ENCODE data around the gene CA5A. TPM values are rescaled to one million over a fixed set of nuclear protein-coding genes. Genes with fewer than 3 reads are reported as not detected.
A peak's percentile ranks its signal among the peaks of the same experiment; 100 is the strongest.

The CA5A gene
- total and polyA plus RNA-seq, 2 of the 13 experiments (the other 11 are each of a cell fraction or from before 2014, with no cell fraction given), result 66.8 to 106 TPM

DNA sequence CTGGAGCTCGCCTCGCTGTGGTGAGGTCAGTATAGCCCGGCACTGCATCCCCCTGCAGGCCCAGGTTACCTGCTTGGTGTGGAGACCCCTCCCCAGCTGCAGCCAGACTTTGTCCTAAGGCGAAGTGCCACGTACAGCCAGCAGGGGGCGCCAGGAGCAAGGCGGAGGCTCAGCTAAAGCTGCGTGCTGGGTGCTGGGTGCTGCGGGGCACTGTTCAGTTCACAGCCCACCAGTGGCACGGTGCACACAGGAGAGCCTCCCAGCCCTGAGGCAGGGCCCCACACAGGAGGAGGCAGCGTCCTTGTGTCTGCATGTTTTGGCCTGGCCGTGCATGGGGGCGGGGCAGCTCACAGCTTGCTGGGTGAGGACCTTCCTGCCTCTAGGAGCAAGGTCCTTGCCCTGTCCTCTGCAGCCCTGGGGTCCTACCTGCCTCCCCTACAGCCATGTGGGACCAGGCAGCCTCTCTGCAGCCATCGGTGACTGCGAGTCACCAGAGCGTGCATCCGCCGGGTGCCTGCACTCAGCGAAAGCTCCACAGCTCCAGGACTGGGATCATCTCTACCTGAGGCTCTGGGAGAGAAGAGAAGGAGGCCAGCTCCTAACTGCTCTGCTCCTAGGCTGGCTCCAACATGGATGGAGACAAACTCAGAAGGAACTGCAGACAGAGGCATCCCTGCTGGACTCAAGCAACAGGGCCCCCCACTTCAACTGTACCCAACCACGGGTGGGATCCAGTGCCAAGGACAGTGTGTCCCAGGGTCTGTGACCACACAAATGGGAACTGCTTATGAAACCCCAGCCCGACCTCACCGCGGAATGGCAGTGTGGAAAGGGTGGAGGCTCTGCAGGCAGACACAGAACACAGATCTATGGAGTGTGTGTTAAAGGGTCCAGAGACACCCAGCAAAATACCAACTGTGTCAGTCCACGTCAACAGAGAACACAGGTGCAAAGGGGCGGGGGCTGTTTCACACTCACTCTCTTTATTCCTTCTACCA, 86.0 kb downstream of the CA5A start (continued):
- peak; percentile 37; the same call in 1 of the 2 replicates for TF ChIP-seq ARHGAP35 (CRISPR knock-in tag; IDR thresholded peaks at IDR 0.05; ENCODE audit: borderline replicate concordance)
- peak; percentile 98 for TF ChIP-seq ZNF280D (CRISPR knock-in tag; IDR thresholded peaks at IDR 0.05)
- no peak for TF ChIP-seq ZNF260 (CRISPR knock-in tag; IDR thresholded peaks at IDR 0.05; ENCODE audit: borderline replicate concordance, low read depth)
- no peak for TF ChIP-seq ZNF703 (CRISPR knock-in tag; IDR thresholded peaks at IDR 0.05; ENCODE audit: borderline replicate concordance)
- no peak for TF ChIP-seq ZNF597 (CRISPR knock-in tag; IDR thresholded peaks at IDR 0.05)
- peak; percentile 75 for TF ChIP-seq XRCC5 (optimal IDR thresholded peaks at IDR 0.05; ENCODE audit: low read length)
- peak; percentile 85 for TF ChIP-seq ZNF547 (CRISPR knock-in tag; IDR thresholded peaks at IDR 0.05)
- TF ChIP-seq BRD4 (CRISPR knock-in tag; IDR thresholded peaks at IDR 0.05), result peak; percentile 94
- TF ChIP-seq ISL2 (CRISPR knock-in tag; IDR thresholded peaks at IDR 0.05), result no peak; the same call in 1 of the 2 replicates
- TF ChIP-seq NCOA1 (CRISPR knock-in tag; IDR thresholded peaks at IDR 0.05), result peak; percentile 90
- peak; percentile 17; the same call in 1 of the 2 replicates for TF ChIP-seq NR1H2 (CRISPR knock-in tag; IDR thresholded peaks at IDR 0.05; ENCODE audit: borderline replicate concordance, low read depth)
- TF ChIP-seq ZNF781 (CRISPR knock-in tag; IDR thresholded peaks at IDR 0.05; ENCODE audit: borderline replicate concordance, not compliant biosample characterization), result peak; percentile 48
- TF ChIP-seq ZNF124 (CRISPR knock-in tag; IDR thresholded peaks at IDR 0.05), result peak; percentile 81
- peak; percentile 57; the same call in 1 of the 2 replicates for TF ChIP-seq ZNF510 (CRISPR knock-in tag; IDR thresholded peaks at IDR 0.05; ENCODE audit: low read depth)
- peak; percentile 100 for TF ChIP-seq ZNF451 (CRISPR knock-in tag; IDR thresholded peaks at IDR 0.05)
- TF ChIP-seq GABPA (IDR thresholded peaks at IDR 0.05; ENCODE audit: low read depth, low read length), result no peak
- peak; percentile 17; the same call in 1 of the 2 replicates for TF ChIP-seq GABPA (CRISPR knock-in tag; IDR thresholded peaks at IDR 0.05; ENCODE audit: low read depth)
- no peak; the same call in 1 of the 2 replicates for TF ChIP-seq GPN1 (CRISPR knock-in tag; IDR thresholded peaks at IDR 0.05; ENCODE audit: borderline replicate concordance)
- no peak; the same call in 1 of the 2 replicates for TF ChIP-seq MAF1 (CRISPR knock-in tag; IDR thresholded peaks at IDR 0.05; ENCODE audit: borderline replicate concordance)
- TF ChIP-seq GPBP1L1 (CRISPR knock-in tag; IDR thresholded peaks at IDR 0.05), result no peak
- no peak for TF ChIP-seq CHD2 (IDR thresholded peaks at IDR 0.05; ENCODE audit: low read depth, low read length)
- TF ChIP-seq ZNF7 (CRISPR knock-in tag; IDR thresholded peaks at IDR 0.05), result no peak
- no peak; the same call in 1 of the 2 replicates for TF ChIP-seq ZNF205 (CRISPR knock-in tag; IDR thresholded peaks at IDR 0.05)
- no peak for TF ChIP-seq ZNF724P (CRISPR knock-in tag; IDR thresholded peaks at IDR 0.05; ENCODE audit: borderline replicate concordance)
- TF ChIP-seq ZNF816 (CRISPR knock-in tag; IDR thresholded peaks at IDR 0.05; ENCODE audit: borderline replicate concordance), result no peak
